ENCODE results near the gene MIA3.

Gene MIA3

GRCh38 chr1:222606757-222607156, 11.1 kb upstream of the MIA3 start:
- TF ChIP-seq CTCF (IDR thresholded peaks at IDR 0.05) = no peak

- TF ChIP-seq CTCF (IDR thresholded peaks at IDR 0.05) = no peak
Measured at GRCh38 chr1:222610728-222611127, 7.2 kb upstream of the MIA3 start.

- no peak for TF ChIP-seq CTCF (IDR thresholded peaks at IDR 0.05)
Measured at GRCh38 chr1:222613627-222614026, 4.3 kb upstream of the MIA3 start.

GRCh38 chr1:222616525-222616924, 1.4 kb upstream of the MIA3 start:
- no peak for TF ChIP-seq CTCF (IDR thresholded peaks at IDR 0.05)

GRCh38 chr1:222617367-222617951, 438 bp upstream of the MIA3 start:
- no peak for TF ChIP-seq CTCF (IDR thresholded peaks at IDR 0.05)

GRCh38 chr1:222618880-222619596, 1.1 kb downstream of the MIA3 start:
- no peak for TF ChIP-seq CTCF (IDR thresholded peaks at IDR 0.05)

- no peak for TF ChIP-seq CTCF (IDR thresholded peaks at IDR 0.05)
Measured at GRCh38 chr1:222620566-222620965, 2.7 kb downstream of the MIA3 start.

Measured in LNCAP (cell line).